GM10266 (cell line): ENCODE measurements around the gene PARP4.
A peak's percentile ranks its signal among the peaks of the same experiment; 100 is the strongest.
"Not testable (repeated sequence)": the region's sequence is repeated elsewhere in the genome, so short reads cannot be mapped to it uniquely, and the experiment has no call there.

Source experiments
- DNase-seq: peaks from one replicate; pipeline ENCODE4 v3.0.0; 2012; ENCODE audit errors: extremely low spot score
- CTCF ChIP-seq: IDR thresholded peaks from 2 replicates; pipeline ENCODE4 v1.5.1; 2012; ENCODE audit warnings: mild to moderate bottlenecking, low read depth; ENCODE audit not compliant: control insufficient read depth, insufficient read depth; ENCODE audit errors: missing control alignments

The PARP4 gene

GRCh38 chr13:24511816-24512196 lies 772 bp downstream of the PARP4 start:
- DNase-seq = no peak
- TF ChIP-seq CTCF = no peak

DNA sequence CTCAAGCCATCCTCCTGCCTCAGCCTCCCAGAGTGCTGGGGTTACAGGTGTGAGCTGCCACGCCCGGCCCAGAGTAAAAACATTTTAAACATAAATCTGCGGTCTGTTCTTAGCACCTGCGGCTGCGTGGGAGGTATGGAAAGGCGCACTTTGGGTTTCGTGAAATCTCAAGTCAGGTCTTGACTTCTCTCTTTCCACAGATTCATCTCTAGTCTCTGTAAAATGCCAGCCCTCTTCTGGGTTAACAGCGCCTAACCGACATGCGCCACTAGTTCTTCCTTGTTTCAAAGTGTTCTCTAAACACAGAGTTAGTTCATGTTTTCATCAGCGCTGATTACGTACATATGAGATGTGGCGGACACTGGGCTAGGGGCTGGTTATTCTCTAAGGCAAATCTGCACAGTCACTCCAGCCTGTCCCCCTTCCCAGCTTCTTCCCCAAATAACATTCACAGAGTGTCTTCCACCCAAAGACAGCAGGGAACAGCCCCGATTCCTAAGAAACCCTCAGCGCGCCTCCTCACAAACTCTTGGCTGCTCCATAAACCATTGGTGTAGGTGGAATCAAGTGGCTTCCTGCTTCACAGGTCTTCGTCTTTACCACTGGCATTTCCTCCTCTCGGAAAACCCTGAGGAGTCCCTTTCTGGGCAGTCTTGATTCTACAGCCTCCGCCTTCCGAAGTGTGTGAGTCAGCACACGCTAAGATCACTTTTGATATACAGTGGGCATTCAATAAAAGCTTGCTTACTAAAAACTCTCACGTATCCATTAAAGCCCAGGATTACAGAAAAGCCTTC lies 1.4 kb downstream of the PARP4 start:
- peak; percentile 74 for DNase-seq
- TF ChIP-seq CTCF = no peak

GRCh38 chr13:24506698-24507335 lies 5.8 kb downstream of the PARP4 start:
- no peak for DNase-seq
- TF ChIP-seq CTCF = no peak

DNA sequence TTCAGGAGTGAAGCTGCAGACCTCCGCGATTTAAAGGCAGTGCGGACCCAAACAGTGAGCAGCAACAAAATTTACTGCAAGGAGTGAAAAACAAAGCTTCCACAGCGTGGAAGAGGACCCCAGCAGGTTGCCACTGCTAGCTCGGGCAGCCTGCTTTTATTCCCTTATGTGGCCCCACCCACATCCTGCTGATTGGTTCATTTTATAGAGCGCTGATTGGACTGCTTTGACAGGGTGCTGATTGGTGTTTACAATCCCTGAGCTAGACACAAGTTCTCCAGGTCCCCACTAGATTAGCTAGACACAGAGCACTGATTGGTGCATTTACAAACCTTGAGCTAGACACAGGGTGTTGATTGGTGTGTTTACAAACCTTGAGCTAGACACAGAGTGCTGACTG lies 6.3 kb downstream of the PARP4 start:
- not testable (repeated sequence) for DNase-seq

DNA sequence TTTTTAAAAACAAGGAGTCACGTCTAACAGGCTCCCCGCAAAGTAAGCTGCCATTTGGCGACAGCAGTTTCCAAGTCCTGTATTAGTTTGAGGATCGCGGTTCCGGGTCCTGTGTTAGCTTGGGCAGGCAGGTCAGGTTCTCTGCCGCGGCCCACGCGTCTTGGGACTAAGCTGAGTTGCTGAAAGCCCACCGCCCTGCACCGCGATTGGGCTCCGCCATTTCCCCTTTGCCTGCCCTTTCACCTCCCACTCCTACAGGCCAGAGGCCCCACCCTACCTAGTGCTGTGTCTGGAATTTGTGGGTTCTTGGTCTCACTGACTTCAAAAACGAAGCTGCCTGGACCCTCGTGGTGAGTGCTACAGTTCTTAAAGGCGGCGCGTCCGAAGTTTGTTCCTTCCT lies 6.8 kb downstream of the PARP4 start:
- no peak for TF ChIP-seq CTCF
- no peak for DNase-seq

GRCh38 chr13:24505256-24505655 lies 7.3 kb downstream of the PARP4 start:
- TF ChIP-seq CTCF = no peak
- no peak for DNase-seq

- TF ChIP-seq CTCF = no peak
- DNase-seq = no peak
Measured at GRCh38 chr13:24503379-24503696, 9.2 kb downstream of the PARP4 start.
